ENCODE results near the gene IL12RB2. TPM values are rescaled to one million over a fixed set of nuclear protein-coding genes. Genes with fewer than 3 reads are reported as not detected.

IL12RB2 gene
- total RNA-seq, 1 donor from 2014 or later, result 0.06 TPM

- Mint-ChIP-seq H3K36me3 (no peaks in the 10 kb centered on the region), H3K9me3 (no peaks in the 10 kb centered on the region), H3K4me1 (no peaks in the 10 kb centered on the region), H3K4me3 (no peak overlapping the region), H3K27ac (no peak overlapping the region), H3K27me3 (ENCODE audit: insufficient read depth, low read depth) (no peaks in the 10 kb centered on the region)
- no peaks in the 10 kb centered on the region for H3F3A ChIP-seq (ENCODE audit: low read depth)
- H3K36me3 ChIP-seq, result no peaks in the 10 kb centered on the region
- H3K27ac ChIP-seq, result no peak overlapping the region
- H3K27me3 ChIP-seq, result no peaks in the 10 kb centered on the region
- DNase-seq (ENCODE audit: low spot score), result no peak
- no peak overlapping the region for H3K9ac ChIP-seq
- H3K4me3 ChIP-seq, result no peak overlapping the region
- no peak overlapping the region for H3K4me2 ChIP-seq
- no peaks in the 10 kb centered on the region for H4K20me1 ChIP-seq (ENCODE audit: low read depth)
- H3K9me3 ChIP-seq (ENCODE audit: low read depth), result no peaks in the 10 kb centered on the region
- H3K4me1 ChIP-seq, result peaks cover 5% of the 10 kb centered on the region
- TF ChIP-seq, protein P1, sequence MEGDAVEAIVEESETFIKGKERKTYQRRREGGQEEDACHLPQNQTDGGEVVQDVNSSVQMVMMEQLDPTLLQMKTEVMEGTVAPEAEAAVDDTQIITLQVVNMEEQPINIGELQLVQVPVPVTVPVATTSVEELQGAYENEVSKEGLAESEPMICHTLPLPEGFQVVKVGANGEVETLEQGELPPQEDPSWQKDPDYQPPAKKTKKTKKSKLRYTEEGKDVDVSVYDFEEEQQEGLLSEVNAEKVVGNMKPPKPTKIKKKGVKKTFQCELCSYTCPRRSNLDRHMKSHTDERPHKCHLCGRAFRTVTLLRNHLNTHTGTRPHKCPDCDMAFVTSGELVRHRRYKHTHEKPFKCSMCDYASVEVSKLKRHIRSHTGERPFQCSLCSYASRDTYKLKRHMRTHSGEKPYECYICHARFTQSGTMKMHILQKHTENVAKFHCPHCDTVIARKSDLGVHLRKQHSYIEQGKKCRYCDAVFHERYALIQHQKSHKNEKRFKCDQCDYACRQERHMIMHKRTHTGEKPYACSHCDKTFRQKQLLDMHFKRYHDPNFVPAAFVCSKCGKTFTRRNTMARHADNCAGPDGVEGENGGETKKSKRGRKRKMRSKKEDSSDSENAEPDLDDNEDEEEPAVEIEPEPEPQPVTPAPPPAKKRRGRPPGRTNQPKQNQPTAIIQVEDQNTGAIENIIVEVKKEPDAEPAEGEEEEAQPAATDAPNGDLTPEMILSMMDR (IDR thresholded peaks at IDR 0.05), result no peak
- no peak for TF ChIP-seq EZH2phosphoT487 (IDR thresholded peaks at IDR 0.05)
- TF ChIP-seq EZH2 (IDR thresholded peaks at IDR 0.05), result no peak
- H3K79me2 ChIP-seq (ENCODE audit: low read depth), result no peaks in the 10 kb centered on the region
- no peak overlapping the region for H2AFZ ChIP-seq (replicated peaks)
Observed at GRCh38 chr1:67316918-67317317, 9.2 kb downstream of the IL12RB2 start.

- no peaks in the 10 kb centered on the region for H4K20me1 ChIP-seq (ENCODE audit: low read depth)
- no peaks in the 10 kb centered on the region for H3K4me1 Mint-ChIP-seq
- no peaks in the 10 kb centered on the region for H3K36me3 Mint-ChIP-seq
- H3K4me1 ChIP-seq, result peaks cover 5% of the 10 kb centered on the region
- H3K27ac ChIP-seq, result no peak overlapping the region
- H3K4me3 ChIP-seq, result no peak overlapping the region
- no peak overlapping the region for H3K4me2 ChIP-seq
- H3K9me3 Mint-ChIP-seq, result no peaks in the 10 kb centered on the region
- H3K27me3 Mint-ChIP-seq (ENCODE audit: insufficient read depth, low read depth), result no peaks in the 10 kb centered on the region
- H3K79me2 ChIP-seq (ENCODE audit: low read depth), result no peaks in the 10 kb centered on the region
- no peaks in the 10 kb centered on the region for H3K36me3 ChIP-seq
- TF ChIP-seq EZH2 (IDR thresholded peaks at IDR 0.05), result no peak
- H3K4me3 Mint-ChIP-seq, result no peak overlapping the region
- no peak for DNase-seq (ENCODE audit: low spot score)
- H3K27me3 ChIP-seq, result no peaks in the 10 kb centered on the region
- H2AFZ ChIP-seq (replicated peaks), result no peak overlapping the region
- no peaks in the 10 kb centered on the region for H3F3A ChIP-seq (ENCODE audit: low read depth)
- H3K27ac Mint-ChIP-seq, result no peak overlapping the region
- H3K9me3 ChIP-seq (ENCODE audit: low read depth), result no peaks in the 10 kb centered on the region
- no peak overlapping the region for H3K9ac ChIP-seq
Observed at GRCh38 chr1:67317803-67318202, 10.1 kb downstream of the IL12RB2 start.

GRCh38 chr1:67322442-67322841, 14.8 kb downstream of the IL12RB2 start:
- no peak overlapping the region for H3K4me3 Mint-ChIP-seq
- Histone ChIP-seq H3K36me3 (no peaks in the 10 kb centered on the region), H3F3A (ENCODE audit: low read depth) (no peaks in the 10 kb centered on the region), H3K4me2 (no peak overlapping the region), H3K27ac (no peak overlapping the region), H3K9ac (no peak overlapping the region), H4K20me1 (ENCODE audit: low read depth) (no peaks in the 10 kb centered on the region), H3K9me3 (ENCODE audit: low read depth) (no peaks in the 10 kb centered on the region), H3K79me2 (ENCODE audit: low read depth) (no peaks in the 10 kb centered on the region), H3K4me3 (no peak overlapping the region), H3K4me1 (no peaks in the 10 kb centered on the region), H3K27me3 (no peaks in the 10 kb centered on the region), H2AFZ (replicated peaks) (no peak overlapping the region)
- no peaks in the 10 kb centered on the region for H3K27me3 Mint-ChIP-seq (ENCODE audit: insufficient read depth, low read depth)
- no peaks in the 10 kb centered on the region for H3K36me3 Mint-ChIP-seq
- H3K4me1 Mint-ChIP-seq, result no peaks in the 10 kb centered on the region
- DNase-seq (ENCODE audit: low spot score), result no peak
- TF ChIP-seq EZH2phosphoT487 (IDR thresholded peaks at IDR 0.05), result no peak
- TF ChIP-seq EZH2 (IDR thresholded peaks at IDR 0.05), result no peak
- TF ChIP-seq, protein P1 (IDR thresholded peaks at IDR 0.05), result no peak
- H3K9me3 Mint-ChIP-seq, result no peaks in the 10 kb centered on the region
- no peak overlapping the region for H3K27ac Mint-ChIP-seq

DNA sequence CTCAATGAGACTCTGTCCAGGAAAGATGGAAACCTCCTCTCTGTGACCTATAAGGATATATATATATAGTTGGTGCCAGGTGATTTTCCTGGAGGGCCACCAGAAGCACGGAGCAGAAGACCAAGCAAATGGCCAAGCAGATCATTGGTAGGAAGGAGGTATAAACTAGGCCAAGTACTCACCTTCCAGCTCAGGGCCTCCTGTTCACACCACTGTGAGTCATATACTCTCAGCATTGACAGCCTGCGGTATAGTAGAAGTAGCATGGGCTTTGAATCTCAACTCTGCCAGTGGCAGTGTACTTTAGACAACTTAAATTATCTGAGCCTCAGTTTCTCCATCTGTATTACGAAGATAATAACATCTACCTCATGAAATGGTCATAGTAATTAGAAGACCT, 15.4 kb downstream of the IL12RB2 start:
- Histone ChIP-seq H3K9ac (no peak overlapping the region), H3F3A (ENCODE audit: low read depth) (no peaks in the 10 kb centered on the region), H3K4me1 (no peaks in the 10 kb centered on the region), H2AFZ (replicated peaks) (no peak overlapping the region), H3K4me3 (no peak overlapping the region), H3K36me3 (no peaks in the 10 kb centered on the region), H3K27me3 (no peaks in the 10 kb centered on the region), H3K27ac (no peak overlapping the region), H3K4me2 (no peak overlapping the region), H3K79me2 (ENCODE audit: low read depth) (no peaks in the 10 kb centered on the region), H4K20me1 (ENCODE audit: low read depth) (no peaks in the 10 kb centered on the region), H3K9me3 (ENCODE audit: low read depth) (no peaks in the 10 kb centered on the region)
- TF ChIP-seq EZH2 (IDR thresholded peaks at IDR 0.05), result no peak
- TF ChIP-seq, protein P1 (IDR thresholded peaks at IDR 0.05), result no peak
- no peak for TF ChIP-seq EZH2phosphoT487 (IDR thresholded peaks at IDR 0.05)
- no peak for DNase-seq (ENCODE audit: low spot score)
- no peaks in the 10 kb centered on the region for H3K4me1 Mint-ChIP-seq
- no peaks in the 10 kb centered on the region for H3K27me3 Mint-ChIP-seq (ENCODE audit: insufficient read depth, low read depth)
- H3K36me3 Mint-ChIP-seq, result no peaks in the 10 kb centered on the region
- no peak overlapping the region for H3K4me3 Mint-ChIP-seq
- H3K27ac Mint-ChIP-seq, result no peak overlapping the region
- no peaks in the 10 kb centered on the region for H3K9me3 Mint-ChIP-seq

All from neural progenitor cell (in vitro differentiated cells).